ENCODE measurements around the gene ANKRD45.
"Not testable (repeated sequence)": the region's sequence is repeated elsewhere in the genome, so short reads cannot be mapped to it uniquely, and the experiment has no call there.

The ANKRD45 gene

DNA sequence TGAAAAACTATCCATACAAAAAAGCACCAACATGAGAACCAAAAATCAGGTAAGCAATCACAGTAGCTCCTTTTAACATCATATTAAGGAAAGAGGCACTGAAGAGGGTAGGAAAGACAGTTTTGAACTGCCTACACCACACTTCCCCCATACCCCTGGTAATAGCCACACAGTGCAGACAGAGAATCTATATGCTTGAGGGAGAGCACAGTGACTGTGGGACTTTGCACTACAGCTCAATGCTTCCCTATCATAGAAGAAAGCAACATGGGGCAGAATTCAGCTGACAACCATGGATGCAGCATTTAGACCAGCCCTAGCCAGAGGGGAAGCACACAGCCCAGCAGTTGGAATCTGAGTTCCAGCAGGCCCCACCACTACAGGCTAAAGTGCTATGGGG lies 42.4 kb downstream of the ANKRD45 start:
- no peak for DNase-seq (ENCODE audit: low read depth in 1 of 2, low spot score in 1 of 2)
- no peak for TF ChIP-seq POLR2AphosphoS5 (IDR thresholded peaks at IDR 0.05; ENCODE audit: low read depth)
- TF ChIP-seq GABPA (IDR thresholded peaks at IDR 0.05; ENCODE audit: low read depth), result no peak
- no peak for TF ChIP-seq CTCF (IDR thresholded peaks at IDR 0.05; ENCODE audit: insufficient read depth, low read length)
- TF ChIP-seq SPI1 (IDR thresholded peaks at IDR 0.05; ENCODE audit: borderline replicate concordance, low read depth), result no peak
- TF ChIP-seq, protein P1, sequence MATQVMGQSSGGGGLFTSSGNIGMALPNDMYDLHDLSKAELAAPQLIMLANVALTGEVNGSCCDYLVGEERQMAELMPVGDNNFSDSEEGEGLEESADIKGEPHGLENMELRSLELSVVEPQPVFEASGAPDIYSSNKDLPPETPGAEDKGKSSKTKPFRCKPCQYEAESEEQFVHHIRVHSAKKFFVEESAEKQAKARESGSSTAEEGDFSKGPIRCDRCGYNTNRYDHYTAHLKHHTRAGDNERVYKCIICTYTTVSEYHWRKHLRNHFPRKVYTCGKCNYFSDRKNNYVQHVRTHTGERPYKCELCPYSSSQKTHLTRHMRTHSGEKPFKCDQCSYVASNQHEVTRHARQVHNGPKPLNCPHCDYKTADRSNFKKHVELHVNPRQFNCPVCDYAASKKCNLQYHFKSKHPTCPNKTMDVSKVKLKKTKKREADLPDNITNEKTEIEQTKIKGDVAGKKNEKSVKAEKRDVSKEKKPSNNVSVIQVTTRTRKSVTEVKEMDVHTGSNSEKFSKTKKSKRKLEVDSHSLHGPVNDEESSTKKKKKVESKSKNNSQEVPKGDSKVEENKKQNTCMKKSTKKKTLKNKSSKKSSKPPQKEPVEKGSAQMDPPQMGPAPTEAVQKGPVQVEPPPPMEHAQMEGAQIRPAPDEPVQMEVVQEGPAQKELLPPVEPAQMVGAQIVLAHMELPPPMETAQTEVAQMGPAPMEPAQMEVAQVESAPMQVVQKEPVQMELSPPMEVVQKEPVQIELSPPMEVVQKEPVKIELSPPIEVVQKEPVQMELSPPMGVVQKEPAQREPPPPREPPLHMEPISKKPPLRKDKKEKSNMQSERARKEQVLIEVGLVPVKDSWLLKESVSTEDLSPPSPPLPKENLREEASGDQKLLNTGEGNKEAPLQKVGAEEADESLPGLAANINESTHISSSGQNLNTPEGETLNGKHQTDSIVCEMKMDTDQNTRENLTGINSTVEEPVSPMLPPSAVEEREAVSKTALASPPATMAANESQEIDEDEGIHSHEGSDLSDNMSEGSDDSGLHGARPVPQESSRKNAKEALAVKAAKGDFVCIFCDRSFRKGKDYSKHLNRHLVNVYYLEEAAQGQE (IDR thresholded peaks at IDR 0.05; ENCODE audit: insufficient replicate concordance, low read depth), result no peak
- Histone ChIP-seq H3K4me3 (replicated peaks; ENCODE audit: insufficient read depth, low read length) (no peak overlapping the region), H3K27me3 (ENCODE audit: insufficient read depth, poor library complexity, severe bottlenecking) (no peaks in the 10 kb centered on the region), H3K27ac (replicated peaks) (no peak overlapping the region)

- DNase-seq (ENCODE audit: low read depth in 1 of 2, low spot score in 1 of 2), result no peak
- TF ChIP-seq CTCF (IDR thresholded peaks at IDR 0.05; ENCODE audit: insufficient read depth, low read length) (no peak), POLR2AphosphoS5 (IDR thresholded peaks at IDR 0.05; ENCODE audit: low read depth) (no peak), SPI1 (IDR thresholded peaks at IDR 0.05; ENCODE audit: borderline replicate concordance, low read depth) (no peak), GABPA (IDR thresholded peaks at IDR 0.05; ENCODE audit: low read depth) (no peak)
- TF ChIP-seq, protein P1 (IDR thresholded peaks at IDR 0.05; ENCODE audit: insufficient replicate concordance, low read depth), result no peak
- no peak overlapping the region for H3K4me3 ChIP-seq (replicated peaks; ENCODE audit: insufficient read depth, low read length)
- H3K27me3 ChIP-seq (ENCODE audit: insufficient read depth, poor library complexity, severe bottlenecking), result no peaks in the 10 kb centered on the region
- no peak overlapping the region for H3K27ac ChIP-seq (replicated peaks)
Measured at GRCh38 chr1:173616859-173617258, 52.8 kb downstream of the ANKRD45 start.

DNA sequence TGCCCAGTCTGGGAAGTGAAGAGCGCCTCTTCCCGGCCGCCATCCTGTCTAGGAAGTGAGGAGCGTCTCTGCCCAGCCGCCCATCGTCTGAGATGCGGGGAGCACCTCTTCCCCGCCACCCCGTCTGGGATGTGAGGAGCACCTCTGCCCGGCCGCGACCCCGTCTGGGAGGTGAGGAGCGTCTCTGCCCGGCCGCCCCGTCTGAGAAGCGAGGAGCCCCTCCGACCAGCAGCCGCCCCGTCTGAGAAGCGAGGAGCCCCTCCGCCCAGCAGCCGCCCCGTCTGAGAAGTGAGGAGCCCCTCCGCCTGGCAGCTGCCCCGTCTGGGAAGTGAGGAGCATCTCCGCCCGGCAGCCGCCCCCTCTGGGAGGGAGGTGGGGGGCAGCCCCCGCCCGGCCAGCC lies 56.6 kb downstream of the ANKRD45 start:
- H3K27me3 ChIP-seq (ENCODE audit: insufficient read depth, poor library complexity, severe bottlenecking); H3K4me3 ChIP-seq (replicated peaks; ENCODE audit: insufficient read depth, low read length): not testable (repeated sequence)

DNA sequence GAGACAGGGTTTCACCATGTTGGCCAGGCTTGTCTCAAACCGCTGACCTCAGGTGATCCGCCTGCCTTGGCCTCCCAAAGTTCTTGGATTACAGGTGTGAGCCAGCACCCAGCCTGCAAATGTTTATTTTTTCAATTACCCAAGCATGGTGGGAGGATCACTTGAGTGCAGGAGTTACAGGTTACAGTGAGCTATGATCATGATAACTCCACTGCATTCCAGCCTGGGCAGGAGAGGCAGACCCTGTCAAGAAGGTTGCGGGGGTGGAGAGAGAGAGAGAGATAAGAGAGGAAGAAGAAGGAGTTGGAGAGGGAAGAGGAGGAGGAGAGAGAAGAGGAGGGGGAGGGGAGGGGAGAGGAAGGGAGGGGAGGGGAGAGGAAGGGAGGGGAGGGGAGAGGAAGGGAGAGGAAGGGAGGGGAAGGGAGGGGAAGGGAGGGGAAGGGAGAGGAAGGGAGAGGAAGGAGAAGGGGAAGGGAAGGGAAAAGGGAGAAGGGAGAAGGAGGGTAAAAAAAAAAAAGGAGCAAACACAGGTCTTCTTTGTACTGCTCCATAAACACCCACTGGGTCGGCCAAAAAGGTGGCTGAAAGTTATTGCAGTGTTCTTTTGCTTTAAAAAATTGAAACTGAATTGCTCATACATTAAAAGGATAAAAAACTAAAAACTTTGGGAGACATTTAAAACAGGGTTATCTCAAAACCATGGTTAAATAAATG lies 61.0 kb downstream of the ANKRD45 start:
- no peak for DNase-seq (ENCODE audit: low read depth in 1 of 2, low spot score in 1 of 2)
- TF ChIP-seq POLR2AphosphoS5 (IDR thresholded peaks at IDR 0.05; ENCODE audit: low read depth), result no peak
- TF ChIP-seq GABPA (IDR thresholded peaks at IDR 0.05; ENCODE audit: low read depth), result no peak
- TF ChIP-seq SPI1 (IDR thresholded peaks at IDR 0.05; ENCODE audit: borderline replicate concordance, low read depth), result no peak
- no peak for TF ChIP-seq CTCF (IDR thresholded peaks at IDR 0.05; ENCODE audit: insufficient read depth, low read length)
- TF ChIP-seq, protein P1 (IDR thresholded peaks at IDR 0.05; ENCODE audit: insufficient replicate concordance, low read depth), result no peak

More for the DNA sequence above, 56.6 kb downstream of the ANKRD45 start:
- not testable (repeated sequence) for H3K27ac ChIP-seq (replicated peaks); DNase-seq (ENCODE audit: low read depth in 1 of 2, low spot score in 1 of 2)

More for the DNA sequence above, 61.0 kb downstream of the ANKRD45 start:
- H3K27me3 ChIP-seq (ENCODE audit: insufficient read depth, poor library complexity, severe bottlenecking), result no peaks in the 10 kb centered on the region
- no peak overlapping the region for H3K4me3 ChIP-seq (replicated peaks; ENCODE audit: insufficient read depth, low read length)
- H3K27ac ChIP-seq (replicated peaks), result no peak overlapping the region

All from HL-60 (cell line).